GM12878 (cell line): Measurements from ENCODE around the gene PPARA. TPM values are rescaled to one million over a fixed set of nuclear protein-coding genes. Genes with fewer than 3 reads are reported as not detected.

Experiments used
- JUND ChIP-seq: IDR thresholded peaks from 2 replicates; pipeline ENCODE4 v1.6.1; 2012; ENCODE audit warnings: low read depth, mild to moderate bottlenecking, low read length, improper control_type of control experiment, moderate library complexity
- MYB ChIP-seq: fragments of 150-350 bp; IDR thresholded peaks from 2 replicates; pipeline ENCODE4 v1.6.1; 2014; ENCODE audit warnings: mild to moderate bottlenecking, low read depth, low read length, borderline replicate concordance
- ZBTB11 ChIP-seq: fragments of 450-650 bp; formaldehyde crosslinking; IDR thresholded peaks from 2 replicates; pipeline ENCODE4 v1.5.0; 2022; ENCODE audit warnings: mild to moderate bottlenecking, missing genetic modification characterization
- polyA plus RNA-seq, 11 experiments: library from polyadenylated mRNA; depleted of rRNA in 4 of 11; unstranded in 6 of 11; stranded (reverse) in 5 of 11; fragments of >200 nt; fragmentation: Nextera tagmentation in 4 of 11; fragmentation: Illumina TruSeq in 1 of 11; extraction: Ambion mirVana in 4 of 11; extraction: Trizol in 1 of 11; gene quantifications; 1 replicate in 1 of 11; 2 replicates in 10 of 11; pipeline versions ENCODE4 v1.2.1 to v1.2.3, GENCODE V29; 2011 to 2016; ENCODE audit warnings: inconsistent platforms in 2 of 11, missing spikeins in 2 of 11, low read depth in 1 of 11
- total RNA-seq, 4 experiments: library from RNA; depleted of rRNA in 3 of 4; stranded (reverse); fragments of >200 nt in 3 of 4; fragmentation: Illumina TruSeq in 1 of 4; extraction: Trizol in 1 of 4; gene quantifications; 2 replicates each; pipeline versions ENCODE4 v1.2.1 to v1.2.3, GENCODE V29; 2013 to 2021
- TF ChIP-seq, protein P1 (sequence below): IDR thresholded peaks from 2 replicates; pipeline ENCODE4 v1.6.1; 2012; ENCODE audit warnings: mild to moderate bottlenecking, low read depth, low read length
- TF ChIP-seq, protein P2 (sequence below): fragments of 450-650 bp; conservative IDR thresholded peaks from 2 replicates; pipeline ENCODE4 v1.6.1; 2017; ENCODE audit warnings: mild to moderate bottlenecking, moderate library complexity

The PPARA gene
- total and polyA plus RNA-seq, 10 of the 15 experiments (the other 5 are each of a cell fraction or from before 2014, with no cell fraction given) = 0.72 to 10.4 (median 4.6) TPM

- no peak for TF ChIP-seq ZBTB11 (CRISPR knock-in tag)
- no peak for TF ChIP-seq JUND
- TF ChIP-seq, protein P1, sequence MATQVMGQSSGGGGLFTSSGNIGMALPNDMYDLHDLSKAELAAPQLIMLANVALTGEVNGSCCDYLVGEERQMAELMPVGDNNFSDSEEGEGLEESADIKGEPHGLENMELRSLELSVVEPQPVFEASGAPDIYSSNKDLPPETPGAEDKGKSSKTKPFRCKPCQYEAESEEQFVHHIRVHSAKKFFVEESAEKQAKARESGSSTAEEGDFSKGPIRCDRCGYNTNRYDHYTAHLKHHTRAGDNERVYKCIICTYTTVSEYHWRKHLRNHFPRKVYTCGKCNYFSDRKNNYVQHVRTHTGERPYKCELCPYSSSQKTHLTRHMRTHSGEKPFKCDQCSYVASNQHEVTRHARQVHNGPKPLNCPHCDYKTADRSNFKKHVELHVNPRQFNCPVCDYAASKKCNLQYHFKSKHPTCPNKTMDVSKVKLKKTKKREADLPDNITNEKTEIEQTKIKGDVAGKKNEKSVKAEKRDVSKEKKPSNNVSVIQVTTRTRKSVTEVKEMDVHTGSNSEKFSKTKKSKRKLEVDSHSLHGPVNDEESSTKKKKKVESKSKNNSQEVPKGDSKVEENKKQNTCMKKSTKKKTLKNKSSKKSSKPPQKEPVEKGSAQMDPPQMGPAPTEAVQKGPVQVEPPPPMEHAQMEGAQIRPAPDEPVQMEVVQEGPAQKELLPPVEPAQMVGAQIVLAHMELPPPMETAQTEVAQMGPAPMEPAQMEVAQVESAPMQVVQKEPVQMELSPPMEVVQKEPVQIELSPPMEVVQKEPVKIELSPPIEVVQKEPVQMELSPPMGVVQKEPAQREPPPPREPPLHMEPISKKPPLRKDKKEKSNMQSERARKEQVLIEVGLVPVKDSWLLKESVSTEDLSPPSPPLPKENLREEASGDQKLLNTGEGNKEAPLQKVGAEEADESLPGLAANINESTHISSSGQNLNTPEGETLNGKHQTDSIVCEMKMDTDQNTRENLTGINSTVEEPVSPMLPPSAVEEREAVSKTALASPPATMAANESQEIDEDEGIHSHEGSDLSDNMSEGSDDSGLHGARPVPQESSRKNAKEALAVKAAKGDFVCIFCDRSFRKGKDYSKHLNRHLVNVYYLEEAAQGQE = no peak
- no peak for TF ChIP-seq MYB
- TF ChIP-seq, protein P2, sequence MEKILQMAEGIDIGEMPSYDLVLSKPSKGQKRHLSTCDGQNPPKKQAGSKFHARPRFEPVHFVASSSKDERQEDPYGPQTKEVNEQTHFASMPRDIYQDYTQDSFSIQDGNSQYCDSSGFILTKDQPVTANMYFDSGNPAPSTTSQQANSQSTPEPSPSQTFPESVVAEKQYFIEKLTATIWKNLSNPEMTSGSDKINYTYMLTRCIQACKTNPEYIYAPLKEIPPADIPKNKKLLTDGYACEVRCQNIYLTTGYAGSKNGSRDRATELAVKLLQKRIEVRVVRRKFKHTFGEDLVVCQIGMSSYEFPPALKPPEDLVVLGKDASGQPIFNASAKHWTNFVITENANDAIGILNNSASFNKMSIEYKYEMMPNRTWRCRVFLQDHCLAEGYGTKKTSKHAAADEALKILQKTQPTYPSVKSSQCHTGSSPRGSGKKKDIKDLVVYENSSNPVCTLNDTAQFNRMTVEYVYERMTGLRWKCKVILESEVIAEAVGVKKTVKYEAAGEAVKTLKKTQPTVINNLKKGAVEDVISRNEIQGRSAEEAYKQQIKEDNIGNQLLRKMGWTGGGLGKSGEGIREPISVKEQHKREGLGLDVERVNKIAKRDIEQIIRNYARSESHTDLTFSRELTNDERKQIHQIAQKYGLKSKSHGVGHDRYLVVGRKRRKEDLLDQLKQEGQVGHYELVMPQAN = no peak
Observed at GRCh38 chr22:46163557-46163888, 13.2 kb downstream of the PPARA start (continued).
